GM12873 (cell line): Measurements from ENCODE around the gene SH3GLB2.

Experiments
- CTCF ChIP-seq: IDR thresholded peaks from 2 replicates; pipeline ENCODE4 v1.5.1; 2012; ENCODE audit warnings: low read depth, mild to moderate bottlenecking, moderate library complexity, low read length, control low read depth; ENCODE audit not compliant: insufficient read depth; ENCODE audit errors: missing control alignments

SH3GLB2 gene

GRCh38 chr9:129033216-129033615 is 5.1 kb upstream of the SH3GLB2 start:
- TF ChIP-seq CTCF: no peak

GRCh38 chr9:129032541-129033159 is 4.5 kb upstream of the SH3GLB2 start:
- no peak for TF ChIP-seq CTCF

GRCh38 chr9:129031514-129031913 is 3.4 kb upstream of the SH3GLB2 start:
- TF ChIP-seq CTCF: no peak

GRCh38 chr9:129030191-129030590 is 2.1 kb upstream of the SH3GLB2 start:
- TF ChIP-seq CTCF: no peak

GRCh38 chr9:129027685-129028191 is 393 bp downstream of the SH3GLB2 start:
- TF ChIP-seq CTCF: no peak

GRCh38 chr9:129027224-129027684 is 877 bp downstream of the SH3GLB2 start:
- no peak for TF ChIP-seq CTCF

GRCh38 chr9:129026442-129027223 is 1.5 kb downstream of the SH3GLB2 start:
- TF ChIP-seq CTCF: no peak
